HL-60 (cell line): ENCODE measurements around the gene TTYH2.

Experiments
- DNase-seq, 2 experiments: peaks; one replicate each; pipeline ENCODE4 v3.0.0-alpha.2; 2010 to 2020; ENCODE audit warnings: low read depth in 1 of 2, low spot score in 1 of 2
- H3K27ac ChIP-seq: fragments of 250-450 bp; sonication (Bioruptor Pico); replicated peaks from 2 replicates; pipeline ENCODE4 v1.5.1; 2020; ENCODE audit warnings: mild to moderate bottlenecking, moderate library complexity
- H3K27me3 ChIP-seq: fragments of 250-450 bp; sonication (Bioruptor Pico); 2 replicates; pipeline ENCODE4 v1.5.1; 2021; ENCODE audit warnings: mild to moderate bottlenecking, moderate library complexity; ENCODE audit not compliant: insufficient read depth, poor library complexity, severe bottlenecking
- H3K4me3 ChIP-seq: replicated peaks from 2 replicates; pipeline ENCODE4 v1.5.1; 2011; ENCODE audit warnings: mild to moderate bottlenecking, control low read depth, low read length; ENCODE audit not compliant: insufficient read depth
- CTCF ChIP-seq: IDR thresholded peaks from one replicate; pipeline ENCODE4 v1.5.1; 2011; ENCODE audit warnings: low read length, control low read depth, inconsistent platforms; ENCODE audit not compliant: insufficient read depth
- GABPA ChIP-seq: IDR thresholded peaks from 2 replicates; pipeline ENCODE4 v1.6.1; 2012; ENCODE audit warnings: low read depth
- POLR2AphosphoS5 ChIP-seq: IDR thresholded peaks from 2 replicates; pipeline ENCODE4 v1.6.1; 2012; ENCODE audit warnings: low read depth
- REST ChIP-seq: IDR thresholded peaks from 2 replicates; pipeline ENCODE4 v1.6.1; 2012; ENCODE audit warnings: low read depth; ENCODE audit not compliant: insufficient replicate concordance
- SPI1 ChIP-seq: IDR thresholded peaks from 2 replicates; pipeline ENCODE4 v1.6.1; 2012; ENCODE audit warnings: low read depth, mild to moderate bottlenecking, borderline replicate concordance

The TTYH2 gene

GRCh38 chr17:74239172-74239571 lies 25.8 kb downstream of the TTYH2 start:
- H3K27ac ChIP-seq = no peak overlapping the region
- no peaks in the 10 kb centered on the region for H3K27me3 ChIP-seq
- no peak overlapping the region for H3K4me3 ChIP-seq
- peak; percentile 61 to 70 for DNase-seq
- TF ChIP-seq REST (no peak), CTCF (no peak), GABPA (no peak), SPI1 (no peak), POLR2AphosphoS5 (no peak)

- TF ChIP-seq GABPA = no peak
- no peak for TF ChIP-seq REST
- no peak for TF ChIP-seq POLR2AphosphoS5
- TF ChIP-seq SPI1 = no peak
- TF ChIP-seq CTCF = no peak
- Histone ChIP-seq H3K27ac (no peak overlapping the region), H3K27me3 (no peaks in the 10 kb centered on the region), H3K4me3 (no peak overlapping the region)
- DNase-seq = no peak
Measured at GRCh38 chr17:74240618-74241205, 27.3 kb downstream of the TTYH2 start.

GRCh38 chr17:74241431-74241830 lies 28.1 kb downstream of the TTYH2 start:
- no peak for DNase-seq
- Histone ChIP-seq H3K27me3 (no peaks in the 10 kb centered on the region), H3K27ac (no peak overlapping the region), H3K4me3 (no peak overlapping the region)
- TF ChIP-seq POLR2AphosphoS5 (no peak), REST (no peak), GABPA (no peak), SPI1 (no peak), CTCF (no peak)
